GM19099 (cell line): ENCODE data around the gene SWI5.

ENCODE experiments used
- POLR2A ChIP-seq: IDR thresholded peaks from 3 replicates; pipeline ENCODE4 v1.6.1; 2011; ENCODE audit warnings: low read depth; ENCODE audit not compliant: insufficient read length; ENCODE audit errors: extremely low read depth

SWI5 gene

DNA sequence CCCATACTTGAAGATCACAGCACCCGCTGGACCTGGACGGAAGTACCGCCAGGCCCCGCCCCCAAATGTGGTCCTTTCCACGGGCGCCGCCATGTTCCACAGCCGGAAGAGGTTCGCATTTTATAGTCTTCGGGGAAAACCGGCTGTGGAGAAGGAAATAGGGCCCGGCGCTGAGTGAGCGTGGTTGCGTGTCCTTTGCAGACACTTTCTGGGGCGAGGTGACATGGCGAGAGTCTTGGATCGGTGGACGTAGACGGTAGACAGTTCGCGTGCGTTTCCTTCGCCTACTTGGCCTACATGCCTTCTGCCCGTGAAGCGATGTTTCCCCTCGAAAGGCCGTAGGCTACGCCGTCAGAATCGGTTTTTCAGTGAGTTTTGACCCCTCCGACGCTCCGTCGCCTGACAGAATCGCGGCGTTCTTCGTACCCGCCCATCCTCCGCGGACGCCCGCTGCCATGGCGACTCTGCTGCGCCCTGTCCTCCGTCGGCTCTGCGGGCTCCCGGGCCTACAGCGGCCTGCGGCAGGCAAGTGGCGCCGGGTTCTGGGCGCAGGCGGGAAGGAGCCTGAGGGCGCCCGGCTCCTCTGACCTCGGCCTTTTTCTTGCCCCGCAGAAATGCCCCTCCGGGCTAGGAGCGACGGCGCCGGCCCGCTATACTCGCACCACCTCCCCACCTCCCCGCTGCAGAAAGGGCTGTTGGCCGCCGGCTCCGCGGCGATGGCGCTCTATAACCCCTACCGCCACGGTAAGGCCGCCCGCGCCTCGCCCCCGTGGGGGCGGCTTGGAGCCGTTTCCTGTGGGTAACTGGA is 46.5 kb downstream of the SWI5 start, which contains the start of the genes COQ4 and TRUB2:
Gene COQ4, plus strand, starts transcription at position 436 of the 808 bp plus-strand sequence. Its CDS starts 20 bp downstream, at position 456.
Gene TRUB2, minus strand, starts transcription at position 44 of the 808 bp plus-strand sequence. Its CDS starts 39 bp downstream, at position 5.
- TF ChIP-seq POLR2A, result peak; percentile 60

DNA sequence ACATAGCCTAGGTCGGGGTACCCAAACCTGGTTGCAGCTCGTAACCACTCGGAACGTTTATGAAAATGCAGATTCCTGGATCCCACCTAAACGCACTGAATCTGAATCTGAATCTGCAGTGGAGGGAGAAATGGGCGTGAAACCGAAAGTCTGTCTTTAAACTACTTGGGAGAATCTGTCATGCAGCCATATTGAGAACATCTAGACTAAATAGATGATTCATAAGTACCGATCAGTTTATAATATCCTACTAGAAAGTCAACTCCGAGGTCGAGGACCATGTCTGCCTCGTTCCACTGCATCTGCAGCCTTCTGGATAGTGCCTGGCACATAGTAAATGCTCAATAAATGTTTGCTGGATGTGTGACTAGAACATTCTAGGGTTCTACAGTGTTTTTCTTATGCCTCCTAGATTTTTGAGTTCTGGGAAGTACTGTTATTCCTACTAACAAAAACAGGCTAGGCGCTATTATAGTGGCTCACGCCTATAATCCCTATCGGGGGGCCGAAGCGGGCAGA is 47.2 kb downstream of the SWI5 start:
- TF ChIP-seq POLR2A, result no peak

DNA sequence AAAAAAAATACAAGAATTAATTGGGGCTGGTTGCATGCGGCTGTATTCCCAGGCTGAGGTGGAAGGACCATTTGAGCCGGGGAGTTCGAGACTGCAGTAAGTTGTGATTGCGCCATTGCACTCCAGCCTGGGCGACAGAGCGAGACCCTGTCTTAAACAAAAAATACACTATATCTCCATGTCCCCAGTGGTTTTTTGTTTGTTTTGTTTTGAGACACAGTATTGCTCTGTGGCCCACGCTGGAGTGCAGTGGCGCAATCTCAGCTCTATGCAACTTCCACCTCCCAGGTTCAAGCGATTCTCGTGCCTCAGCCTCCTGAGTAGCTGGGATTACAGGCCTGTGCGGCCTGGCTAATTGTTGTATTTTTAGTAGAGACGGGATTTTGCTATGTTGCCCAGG is 47.7 kb downstream of the SWI5 start:
- TF ChIP-seq POLR2A, result no peak

DNA sequence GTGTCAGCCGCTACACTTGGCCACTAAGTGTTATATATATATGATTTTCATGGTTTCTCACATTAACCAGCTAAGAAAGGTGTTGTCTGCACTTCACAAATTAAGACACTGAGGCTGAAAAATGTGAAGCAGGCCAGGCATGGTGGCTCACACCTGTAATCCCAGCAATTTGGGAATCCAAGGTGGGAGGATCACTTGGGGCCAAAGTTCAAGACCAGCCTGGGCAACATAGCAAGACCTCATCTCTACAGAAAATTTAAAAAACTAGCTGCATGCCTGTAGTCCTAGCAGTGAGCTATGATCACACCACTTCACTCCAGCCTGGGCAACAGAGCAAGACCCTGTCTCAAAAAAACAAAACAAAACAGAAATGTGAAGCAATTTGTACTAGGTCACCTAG is 48.3 kb downstream of the SWI5 start:
- no peak for TF ChIP-seq POLR2A

DNA sequence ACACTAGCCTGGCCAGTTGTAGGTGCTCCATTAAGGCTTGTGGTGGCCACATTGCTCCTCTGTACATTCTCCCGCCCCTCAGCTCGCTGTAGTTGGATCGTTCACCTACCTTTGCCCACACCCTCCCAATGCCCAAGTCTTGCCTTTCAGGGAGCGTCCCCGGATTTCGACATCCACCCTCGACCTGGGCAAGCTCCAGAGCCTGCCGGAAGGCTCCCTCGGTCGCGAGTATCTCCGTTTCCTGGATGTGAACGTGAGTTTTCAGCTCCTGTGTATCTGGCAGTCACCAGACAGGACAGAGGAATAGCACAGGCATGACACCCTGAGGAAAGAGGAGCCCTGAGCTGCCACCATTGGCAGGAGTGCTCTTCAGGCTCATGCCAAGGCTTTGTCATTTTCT is 49.6 kb downstream of the SWI5 start:
- TF ChIP-seq POLR2A, result no peak

DNA sequence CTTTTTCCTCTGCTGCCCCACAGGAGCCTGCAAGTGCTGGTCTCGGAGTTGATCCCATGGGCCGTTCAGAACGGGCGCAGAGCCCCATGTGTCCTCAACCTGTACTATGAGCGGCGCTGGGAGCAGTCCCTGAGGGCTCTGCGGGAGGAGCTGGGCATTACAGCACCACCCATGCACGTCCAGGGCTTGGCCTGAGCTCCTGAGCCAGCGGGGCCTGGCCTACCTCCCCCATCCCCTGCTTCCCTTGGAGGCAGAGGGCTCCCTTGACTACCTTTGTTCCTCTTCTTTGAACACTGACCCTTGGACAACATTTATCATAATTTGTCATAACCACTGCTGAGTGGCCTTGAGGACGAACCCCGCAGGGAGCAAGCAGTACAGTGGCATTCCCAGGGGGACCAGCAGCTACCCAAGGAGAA is 57.4 kb downstream of the SWI5 start:
- no peak for TF ChIP-seq POLR2A

DNA sequence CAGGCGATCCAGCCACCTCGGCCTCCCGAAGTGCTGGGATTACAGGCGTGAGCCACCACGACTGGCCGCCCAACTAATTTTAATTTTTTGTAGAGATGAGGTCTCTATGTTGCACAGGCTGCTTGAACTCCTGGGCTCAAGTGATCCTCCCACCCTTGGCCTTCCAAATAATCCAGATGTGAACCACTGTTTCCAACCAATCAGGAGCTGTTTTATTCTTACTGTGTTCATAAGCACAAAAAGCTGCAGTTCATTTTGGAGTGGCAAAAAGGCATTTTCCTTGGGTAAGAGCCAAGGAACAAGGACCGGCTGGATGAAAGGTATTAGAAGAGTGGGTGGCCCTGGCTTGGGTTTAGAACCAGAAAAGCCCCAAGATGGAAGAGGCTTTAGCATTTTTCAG is 59.1 kb downstream of the SWI5 start:
- TF ChIP-seq POLR2A, result no peak

DNA sequence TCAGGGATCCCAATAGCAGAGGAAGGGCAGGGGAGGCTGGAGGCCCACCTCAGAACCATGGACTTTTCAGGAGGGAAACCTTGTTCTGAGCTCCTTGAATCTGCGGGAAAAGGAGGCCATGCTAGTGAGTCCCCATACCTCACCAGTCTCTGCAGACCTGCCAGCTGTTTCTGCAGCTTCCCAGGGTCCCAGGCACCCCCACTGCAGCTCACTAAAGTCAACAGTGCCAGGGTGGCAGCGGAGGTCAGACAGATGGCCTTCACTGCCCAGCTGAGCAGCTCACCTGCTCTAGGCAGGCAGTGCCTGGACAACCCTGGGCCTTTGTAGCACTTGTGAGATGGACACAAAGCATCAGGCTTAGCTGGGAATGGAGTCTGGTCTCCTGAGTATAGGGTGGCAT is 59.8 kb downstream of the SWI5 start:
- no peak for TF ChIP-seq POLR2A

DNA sequence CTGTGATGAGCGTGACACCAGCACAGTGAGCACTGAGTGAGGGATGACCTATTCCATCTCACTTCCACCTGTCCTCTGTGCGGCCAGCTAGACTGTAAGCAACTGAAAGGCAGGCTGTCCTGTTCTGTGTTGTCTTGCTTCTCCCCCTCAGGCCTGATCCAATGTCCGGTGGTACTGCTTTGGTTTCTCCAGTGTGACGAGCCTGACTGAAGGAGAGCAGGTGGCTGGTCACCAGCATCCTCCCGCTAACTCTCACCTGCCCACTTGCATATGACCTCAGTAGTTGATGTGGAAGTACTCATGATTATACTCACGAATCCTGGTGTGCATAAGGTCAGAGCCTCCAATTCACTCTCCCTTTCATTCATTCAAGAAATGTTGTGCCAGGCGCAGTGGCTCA is 61.9 kb downstream of the SWI5 start:
- no peak for TF ChIP-seq POLR2A
